Stimulated activated CD8-positive, alpha-beta memory T cell treated with anti-CD3 and anti-CD28 coated beads, Interleukin-7, amount 100 ng/mL, for 48 hours (primary cell): ENCODE measurements around the gene SUDS3.
"Not testable (repeated sequence)": the region's sequence is repeated elsewhere in the genome, so short reads cannot be mapped to it uniquely, and the experiment has no call there.

Experiments used
- DNase-seq, 2 donors: peaks; one replicate each; pipeline ENCODE4 v3.0.0-alpha.2; 2020; ENCODE audit warnings: low read depth in 1 of 2; ENCODE audit errors: extremely low read depth in 1 of 2

Gene SUDS3

GRCh38 chr12:118391424-118391823 lies 15.1 kb downstream of the SUDS3 start:
- DNase-seq: no peak

- no peak for DNase-seq
Measured at GRCh38 chr12:118391836-118392235, 15.5 kb downstream of the SUDS3 start.

- DNase-seq: no peak
Measured at GRCh38 chr12:118397708-118398440, 21.5 kb downstream of the SUDS3 start.

- DNase-seq: no peak
Measured at GRCh38 chr12:118398524-118398923, 22.2 kb downstream of the SUDS3 start.

GRCh38 chr12:118398940-118399339 lies 22.6 kb downstream of the SUDS3 start:
- no peak for DNase-seq

- DNase-seq: no peak
Measured at GRCh38 chr12:118402251-118402650, 25.9 kb downstream of the SUDS3 start.

- DNase-seq: peak in 1 of 2 donors; percentile 16
Measured at GRCh38 chr12:118404876-118405521, 28.6 kb downstream of the SUDS3 start.

GRCh38 chr12:118408241-118408640 lies 31.9 kb downstream of the SUDS3 start:
- not testable (repeated sequence) for DNase-seq

GRCh38 chr12:118409834-118410233 lies 33.5 kb downstream of the SUDS3 start:
- DNase-seq: no peak

- no peak for DNase-seq
Measured at GRCh38 chr12:118417942-118418341, 41.6 kb downstream of the SUDS3 start.

GRCh38 chr12:118418385-118419057 lies 42.2 kb downstream of the SUDS3 start:
- DNase-seq: no peak

- no peak for DNase-seq
Measured at GRCh38 chr12:118420673-118421072, 44.3 kb downstream of the SUDS3 start.

- DNase-seq: no peak
Measured at GRCh38 chr12:118424884-118425283, 48.5 kb downstream of the SUDS3 start.

- no peak for DNase-seq
Measured at GRCh38 chr12:118425364-118425763, 49.0 kb downstream of the SUDS3 start.

- no peak for DNase-seq
Measured at GRCh38 chr12:118427819-118428218, 51.5 kb downstream of the SUDS3 start.

GRCh38 chr12:118428643-118429042 lies 52.3 kb downstream of the SUDS3 start:
- DNase-seq: no peak

GRCh38 chr12:118429688-118430383 lies 53.5 kb downstream of the SUDS3 start:
- DNase-seq: no peak

GRCh38 chr12:118430516-118430915 lies 54.2 kb downstream of the SUDS3 start:
- DNase-seq: no peak

- DNase-seq: no peak
Measured at GRCh38 chr12:118432812-118433545, 56.6 kb downstream of the SUDS3 start.

GRCh38 chr12:118436002-118436730 lies 59.8 kb downstream of the SUDS3 start:
- no peak for DNase-seq
